ENCODE results near the gene MTMR10.

MTMR10 gene

DNA sequence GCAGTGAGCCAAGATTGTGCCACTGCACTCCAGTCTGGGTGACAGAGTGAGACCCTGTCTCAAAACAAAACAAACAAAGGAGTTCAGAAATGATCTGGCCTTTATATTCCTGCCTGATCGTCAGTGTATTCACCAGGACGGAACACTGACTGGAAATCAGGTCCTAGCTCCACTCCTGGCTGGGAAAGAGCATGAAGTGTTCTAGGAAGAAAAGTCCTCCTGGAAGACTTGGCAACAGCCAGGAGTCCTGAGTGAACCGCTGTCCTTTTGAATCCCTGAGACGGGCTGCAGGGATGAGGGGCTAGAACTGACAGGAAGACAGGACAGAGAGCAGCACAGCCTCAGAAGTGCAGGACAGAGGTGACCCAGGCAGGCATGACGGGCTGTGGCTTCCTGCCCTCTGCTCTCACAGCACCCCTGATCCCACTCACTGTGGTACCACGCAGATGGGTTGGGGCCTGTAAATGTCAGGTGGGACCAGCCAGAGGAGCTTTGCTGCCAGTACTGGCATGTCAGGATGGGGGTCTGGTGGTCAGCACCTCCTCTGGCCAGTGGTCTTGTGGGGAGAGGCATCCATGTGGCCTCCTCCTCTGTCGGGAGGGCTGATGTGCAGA lies 64.2 kb downstream of the MTMR10 start:
- TF ChIP-seq POLR2A (IDR thresholded peaks at IDR 0.05; ENCODE audit: low read depth, low read length) (no peak), PAX5 (IDR thresholded peaks at IDR 0.05; ENCODE audit: insufficient read depth, low read length, severe bottlenecking) (no peak), POLR2AphosphoS5 (IDR thresholded peaks at IDR 0.05; ENCODE audit: low read depth, low read length) (peak; percentile 37; the same call in 1 of the 2 replicates), SPI1 (IDR thresholded peaks at IDR 0.05; ENCODE audit: low read depth, low read length) (no peak)
- no peak for FAIRE-seq
- no peak for DNase-seq (ENCODE audit: insufficient read length, low spot score)

DNA sequence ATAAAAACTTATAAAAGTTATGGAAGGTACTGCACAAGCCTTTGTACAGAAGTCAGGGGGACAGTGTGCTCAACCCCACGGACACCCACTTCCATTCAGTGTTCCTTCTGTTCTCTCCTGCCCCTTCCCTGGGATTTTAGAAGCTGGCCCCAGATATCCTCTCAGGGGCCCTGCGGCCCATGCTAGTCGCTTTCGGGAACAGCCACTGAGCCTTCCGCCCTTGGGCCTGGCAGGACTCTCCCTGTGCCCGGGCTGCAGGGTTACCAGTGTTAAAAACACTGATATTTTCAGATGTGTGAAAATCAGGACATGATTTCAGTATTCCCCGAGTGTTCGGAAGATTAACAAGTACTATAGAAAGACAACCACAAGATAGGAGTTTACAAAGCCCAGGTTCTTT lies 65.3 kb downstream of the MTMR10 start:
- FAIRE-seq (no peak), DNase-seq (ENCODE audit: insufficient read length, low spot score) (no peak)
- TF ChIP-seq PAX5 (IDR thresholded peaks at IDR 0.05; ENCODE audit: insufficient read depth, low read length, severe bottlenecking): no peak
- no peak for TF ChIP-seq SPI1 (IDR thresholded peaks at IDR 0.05; ENCODE audit: low read depth, low read length)
- TF ChIP-seq TAF1 (IDR thresholded peaks at IDR 0.05; ENCODE audit: low read depth, low read length): no peak
- no peak for TF ChIP-seq POU2F2 (IDR thresholded peaks at IDR 0.05; ENCODE audit: low read depth, low read length)
- TF ChIP-seq POLR2AphosphoS5 (IDR thresholded peaks at IDR 0.05; ENCODE audit: low read depth, low read length): no peak

DNA sequence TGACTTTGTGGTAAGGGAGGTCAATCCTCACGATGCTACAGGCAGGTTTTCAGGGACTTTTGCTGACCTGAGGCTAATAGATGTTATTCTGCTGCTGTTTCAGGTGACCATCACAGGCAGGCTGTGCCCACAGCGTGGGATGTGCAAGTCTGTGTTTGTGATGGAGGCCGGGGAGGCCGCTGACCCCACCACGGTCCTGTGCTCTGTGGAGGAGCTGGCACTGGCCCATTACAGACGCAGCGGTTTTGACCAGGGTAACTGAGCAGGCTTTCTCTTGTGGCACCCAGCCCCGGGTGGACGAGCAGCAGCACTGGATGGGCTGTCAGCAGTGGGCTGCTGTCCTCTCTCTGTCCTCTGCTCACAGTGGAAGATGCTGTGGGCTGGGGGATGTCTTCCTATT lies 65.7 kb downstream of the MTMR10 start:
- FAIRE-seq: no peak
- DNase-seq (ENCODE audit: insufficient read length, low spot score): no peak
- TF ChIP-seq POU2F2 (IDR thresholded peaks at IDR 0.05; ENCODE audit: low read depth, low read length): no peak
- no peak for TF ChIP-seq PAX5 (IDR thresholded peaks at IDR 0.05; ENCODE audit: insufficient read depth, low read length, severe bottlenecking)
- TF ChIP-seq SPI1 (IDR thresholded peaks at IDR 0.05; ENCODE audit: low read depth, low read length): no peak
- no peak for TF ChIP-seq POLR2A (IDR thresholded peaks at IDR 0.05; ENCODE audit: low read depth, low read length)
- TF ChIP-seq TAF1 (IDR thresholded peaks at IDR 0.05; ENCODE audit: low read depth, low read length): no peak
- TF ChIP-seq POLR2AphosphoS5 (IDR thresholded peaks at IDR 0.05; ENCODE audit: low read depth, low read length): no peak

DNA sequence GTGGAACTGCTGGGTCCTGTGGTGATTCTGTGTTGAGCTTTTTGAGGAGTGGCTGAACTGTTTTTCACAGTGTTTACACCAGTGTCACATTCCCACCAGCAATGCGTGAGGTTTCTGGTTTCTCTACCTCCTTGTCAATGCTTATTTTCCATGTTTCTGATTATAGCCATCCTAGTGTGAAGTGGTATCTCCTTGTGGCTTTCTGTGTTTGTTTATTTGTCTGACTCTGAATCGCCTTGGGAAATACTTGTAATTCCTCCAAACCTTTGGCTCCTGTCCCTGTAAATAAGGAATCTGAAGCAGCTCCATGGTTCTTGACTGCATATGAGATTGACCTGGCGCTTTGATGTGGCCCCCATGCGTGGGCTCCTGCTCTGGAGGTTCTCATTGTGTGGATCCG lies 67.1 kb downstream of the MTMR10 start:
- no peak for FAIRE-seq

DNA sequence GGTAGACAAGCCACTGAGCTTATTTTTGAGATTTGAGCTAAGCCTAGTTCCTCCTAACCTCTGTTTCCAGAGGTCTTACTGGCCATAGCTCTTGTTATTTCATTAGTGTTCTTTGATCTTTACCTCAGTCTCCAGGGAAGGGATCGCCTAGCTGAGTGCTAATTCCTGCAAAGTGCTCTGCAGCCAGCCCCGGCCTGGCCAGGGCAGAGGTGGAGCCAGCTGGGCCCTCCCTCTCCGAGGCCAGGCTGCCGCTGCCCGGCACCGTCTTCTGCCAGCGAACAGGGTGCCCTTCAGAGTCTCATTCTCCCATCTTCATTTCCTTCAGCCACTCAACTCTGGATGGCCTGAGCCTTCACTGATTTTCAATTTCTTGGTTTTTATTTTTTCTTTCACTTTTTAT lies 68.0 kb downstream of the MTMR10 start:
- DNase-seq (ENCODE audit: insufficient read length, low spot score) (no peak), FAIRE-seq (no peak)
- TF ChIP-seq TAF1 (IDR thresholded peaks at IDR 0.05; ENCODE audit: low read depth, low read length): no peak
- no peak for TF ChIP-seq PAX5 (IDR thresholded peaks at IDR 0.05; ENCODE audit: insufficient read depth, low read length, severe bottlenecking)
- no peak for TF ChIP-seq SPI1 (IDR thresholded peaks at IDR 0.05; ENCODE audit: low read depth, low read length)
- no peak for TF ChIP-seq POU2F2 (IDR thresholded peaks at IDR 0.05; ENCODE audit: low read depth, low read length)
- no peak for TF ChIP-seq POLR2AphosphoS5 (IDR thresholded peaks at IDR 0.05; ENCODE audit: low read depth, low read length)

More for the DNA sequence above, 67.1 kb downstream of the MTMR10 start:
- no peak for DNase-seq (ENCODE audit: insufficient read length, low spot score)
- TF ChIP-seq POLR2A (IDR thresholded peaks at IDR 0.05; ENCODE audit: low read depth, low read length): no peak
- no peak for TF ChIP-seq TAF1 (IDR thresholded peaks at IDR 0.05; ENCODE audit: low read depth, low read length)
- no peak for TF ChIP-seq POU2F2 (IDR thresholded peaks at IDR 0.05; ENCODE audit: low read depth, low read length)
- no peak for TF ChIP-seq PAX5 (IDR thresholded peaks at IDR 0.05; ENCODE audit: insufficient read depth, low read length, severe bottlenecking)
- no peak for TF ChIP-seq POLR2AphosphoS5 (IDR thresholded peaks at IDR 0.05; ENCODE audit: low read depth, low read length)
- no peak for TF ChIP-seq SPI1 (IDR thresholded peaks at IDR 0.05; ENCODE audit: low read depth, low read length)

DNA sequence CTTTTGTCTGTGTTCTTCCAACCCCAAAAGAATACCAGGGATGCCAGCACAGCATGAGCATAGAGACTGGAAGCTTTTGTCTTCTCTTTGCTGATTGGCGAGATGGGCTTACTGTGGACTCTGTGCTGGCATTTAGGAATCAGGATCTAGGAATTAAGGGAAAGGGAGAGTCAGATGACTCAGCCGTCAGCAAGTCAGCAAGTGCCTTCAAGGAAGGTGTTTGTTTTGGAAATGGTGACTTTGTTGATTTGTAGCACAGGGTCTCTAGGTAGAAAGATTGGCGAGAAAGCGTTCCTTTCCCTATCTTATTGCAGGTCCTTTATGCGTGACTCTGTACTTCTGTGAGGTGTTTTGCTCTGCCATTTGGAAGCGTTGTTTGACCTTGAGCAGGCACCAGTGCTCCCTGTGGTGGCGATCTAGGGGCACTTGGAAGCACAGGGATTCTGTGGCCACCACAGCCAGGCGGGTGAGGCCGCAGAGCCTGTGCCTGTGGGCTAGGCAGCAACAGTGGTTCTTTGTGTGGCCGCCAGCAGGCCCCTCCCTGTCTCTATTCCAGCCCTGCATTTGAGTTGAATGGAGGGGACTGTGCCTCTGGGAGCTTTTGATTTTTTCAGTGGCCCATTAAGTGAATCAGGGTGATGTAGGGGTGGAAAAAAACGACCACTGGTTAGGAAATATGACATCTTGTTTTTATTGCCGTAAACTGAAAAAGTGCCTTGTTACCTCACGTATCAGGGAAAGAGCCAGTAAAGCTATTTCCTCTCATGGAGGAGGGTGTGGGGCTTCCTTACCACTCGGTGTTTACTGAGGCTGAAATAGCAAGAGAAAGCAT lies 68.7 kb downstream of the MTMR10 start:
- FAIRE-seq (no peak), DNase-seq (ENCODE audit: insufficient read length, low spot score) (no peak)
- no peak for TF ChIP-seq POLR2A (IDR thresholded peaks at IDR 0.05; ENCODE audit: low read depth, low read length)

DNA sequence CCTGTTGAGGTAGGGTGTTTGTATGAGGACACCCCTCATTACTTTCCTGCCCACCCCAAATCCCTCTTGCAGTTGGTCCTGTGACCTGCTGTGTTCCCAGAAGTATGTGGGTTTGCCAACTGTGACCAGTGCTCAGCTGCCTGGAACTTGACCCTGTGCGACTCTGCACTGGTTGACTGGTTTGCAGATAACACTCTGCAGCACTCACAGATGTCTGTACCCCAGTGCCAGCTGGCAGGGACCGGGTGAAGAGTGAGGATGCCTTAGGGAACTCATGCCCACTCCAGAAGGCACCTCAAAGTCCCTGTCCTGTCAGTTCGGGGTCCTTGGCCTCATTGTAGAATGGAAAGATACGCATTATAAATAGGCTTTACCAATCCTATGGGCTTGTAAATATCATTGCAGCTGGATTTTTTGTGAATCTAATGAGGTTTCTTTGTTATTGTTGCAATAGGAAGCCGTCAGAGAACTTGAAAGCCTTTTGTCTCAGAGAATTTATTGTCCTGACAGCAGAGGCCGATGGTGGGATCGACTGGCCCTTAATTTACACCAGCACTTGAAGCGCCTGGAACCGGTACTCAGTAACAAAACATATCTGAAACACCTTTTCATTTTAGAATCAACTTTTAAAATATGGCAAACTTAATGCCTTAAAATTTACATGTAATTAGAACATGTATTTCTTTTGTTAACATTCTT lies 69.5 kb downstream of the MTMR10 start:
- TF ChIP-seq POLR2AphosphoS5 (IDR thresholded peaks at IDR 0.05; ENCODE audit: low read depth, low read length) (no peak), PAX5 (IDR thresholded peaks at IDR 0.05; ENCODE audit: insufficient read depth, low read length, severe bottlenecking) (no peak), POLR2A (IDR thresholded peaks at IDR 0.05; ENCODE audit: low read depth, low read length) (no peak), TAF1 (IDR thresholded peaks at IDR 0.05; ENCODE audit: low read depth, low read length) (no peak), SPI1 (IDR thresholded peaks at IDR 0.05; ENCODE audit: low read depth, low read length) (no peak), POU2F2 (IDR thresholded peaks at IDR 0.05; ENCODE audit: low read depth, low read length) (no peak)
- FAIRE-seq (peak; percentile 5), DNase-seq (ENCODE audit: insufficient read length, low spot score) (no peak)

DNA sequence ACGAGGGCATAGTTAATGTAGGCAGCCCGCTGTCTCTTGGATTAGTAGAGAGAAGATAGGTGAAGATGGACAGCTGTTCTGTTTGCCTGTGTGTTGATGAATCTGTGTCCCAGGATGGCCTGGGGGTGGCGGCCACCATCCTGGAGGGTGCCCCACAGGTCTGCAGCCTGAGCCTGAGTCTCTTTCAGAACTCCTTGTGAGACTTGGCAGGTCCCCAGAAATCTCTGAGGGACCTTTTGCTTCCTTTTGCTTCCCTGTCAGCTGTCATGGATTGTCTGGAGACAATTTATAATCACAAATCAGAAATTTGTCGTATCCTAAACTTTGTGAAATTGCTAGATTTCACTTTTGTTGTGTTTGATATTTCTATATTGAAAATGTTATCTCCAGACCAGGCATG lies 70.3 kb downstream of the MTMR10 start:
- FAIRE-seq (no peak), DNase-seq (ENCODE audit: insufficient read length, low spot score) (no peak)
- TF ChIP-seq POLR2AphosphoS5 (IDR thresholded peaks at IDR 0.05; ENCODE audit: low read depth, low read length) (no peak), PAX5 (IDR thresholded peaks at IDR 0.05; ENCODE audit: insufficient read depth, low read length, severe bottlenecking) (no peak), POLR2A (IDR thresholded peaks at IDR 0.05; ENCODE audit: low read depth, low read length) (no peak), SPI1 (IDR thresholded peaks at IDR 0.05; ENCODE audit: low read depth, low read length) (no peak), POU2F2 (IDR thresholded peaks at IDR 0.05; ENCODE audit: low read depth, low read length) (no peak)

DNA sequence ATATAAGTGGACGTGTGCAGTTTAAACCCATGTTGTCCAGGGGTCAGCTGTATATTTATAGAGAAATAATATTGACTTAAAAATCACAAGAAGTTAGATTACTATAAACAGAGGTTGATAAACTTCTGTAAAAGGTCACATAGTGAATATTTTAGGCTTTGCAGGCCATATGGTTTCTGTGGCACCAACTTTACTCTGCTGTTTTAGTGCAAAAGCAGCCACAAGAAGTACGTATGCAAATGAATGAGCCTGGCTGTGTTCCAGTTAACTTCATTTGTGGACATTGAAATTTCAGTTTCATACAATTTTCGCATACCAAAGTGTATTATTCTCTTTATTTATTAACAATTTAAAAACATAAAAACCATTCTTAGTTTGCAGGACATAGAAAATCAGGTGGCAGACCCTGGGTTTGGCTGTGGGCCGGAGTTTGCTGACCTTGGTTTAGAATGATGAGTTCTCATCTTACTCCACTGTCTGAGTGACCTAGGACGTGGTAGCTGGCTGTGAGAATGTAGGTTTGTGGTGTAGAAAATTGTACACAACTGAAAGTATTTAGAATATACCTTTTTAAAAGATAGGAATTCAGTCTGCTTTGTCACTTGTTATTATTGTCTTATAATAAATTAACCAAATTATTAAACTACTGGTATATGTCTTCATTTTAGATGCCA lies 71.4 kb downstream of the MTMR10 start:
- TF ChIP-seq POLR2AphosphoS5 (IDR thresholded peaks at IDR 0.05; ENCODE audit: low read depth, low read length) (no peak), POU2F2 (IDR thresholded peaks at IDR 0.05; ENCODE audit: low read depth, low read length) (peak; percentile 76; the same call in 1 of the 2 replicates)
- DNase-seq (ENCODE audit: insufficient read length, low spot score) (no peak), FAIRE-seq (peak; percentile 63)

Data from GM12891 (cell line).